Left renal cortex interstitium (tissue), 4 donors: ENCODE results near the gene POU2AF2. TPM values are rescaled to one million over a fixed set of nuclear protein-coding genes. Genes with fewer than 3 reads are reported as not detected.
"Not testable (repeated sequence)": the region's sequence is repeated elsewhere in the genome, so short reads cannot be mapped to it uniquely, and the experiment has no call there.

Experiments used
- DNase-seq, 4 donors: peaks; one replicate each; pipeline ENCODE4 v3.0.0-alpha.2; 2013; ENCODE audit warnings: low read depth in 4 of 4, low spot score in 2 of 4, missing footprints in 1 of 4
- polyA plus RNA-seq, 4 donors: library from polyadenylated mRNA; unstranded; fragments of 120-200 nt; gene quantifications; one replicate each; pipeline ENCODE4 v1.2.1, GENCODE V29; 2013; ENCODE audit not compliant: insufficient read length in 4 of 4

POU2AF2 gene
- polyA plus RNA-seq, 4 donors: not detected

- DNase-seq: no peak
Observed at GRCh38 chr11:111253630-111254029, 8.1 kb downstream of the POU2AF2 start.

- DNase-seq: no peak
Observed at GRCh38 chr11:111258046-111258445, 12.5 kb downstream of the POU2AF2 start.

GRCh38 chr11:111259896-111260295 is 14.4 kb downstream of the POU2AF2 start:
- no peak for DNase-seq

- DNase-seq: no peak
Observed at GRCh38 chr11:111260811-111261210, 15.3 kb downstream of the POU2AF2 start.

- no peak for DNase-seq
Observed at GRCh38 chr11:111264646-111265045, 19.1 kb downstream of the POU2AF2 start.

GRCh38 chr11:111265421-111265820 is 19.9 kb downstream of the POU2AF2 start:
- no peak for DNase-seq

- not testable (repeated sequence) for DNase-seq
Observed at GRCh38 chr11:111268303-111268702, 22.8 kb downstream of the POU2AF2 start.

GRCh38 chr11:111269146-111269868 is 23.8 kb downstream of the POU2AF2 start:
- DNase-seq: no peak

- DNase-seq: no peak
Observed at GRCh38 chr11:111272420-111272819, 26.9 kb downstream of the POU2AF2 start.

- DNase-seq: no peak
Observed at GRCh38 chr11:111282562-111283075, 37.1 kb downstream of the POU2AF2 start.

GRCh38 chr11:111283945-111284481 is 38.5 kb downstream of the POU2AF2 start:
- DNase-seq: no peak

- no peak for DNase-seq
Observed at GRCh38 chr11:111285189-111286091, 39.9 kb downstream of the POU2AF2 start.

- DNase-seq: no peak
Observed at GRCh38 chr11:111291764-111292163, 46.2 kb downstream of the POU2AF2 start.

GRCh38 chr11:111292408-111292807 is 46.9 kb downstream of the POU2AF2 start:
- DNase-seq: not testable (repeated sequence)

GRCh38 chr11:111296196-111296595 is 50.7 kb downstream of the POU2AF2 start:
- DNase-seq: no peak

GRCh38 chr11:111297696-111298095 is 52.2 kb downstream of the POU2AF2 start:
- no peak for DNase-seq

GRCh38 chr11:111298413-111299100 is 53.0 kb downstream of the POU2AF2 start, which contains the start of gene POU2AF3:
POU2AF3 (plus strand) TSS chr11:111298546; CDS start chr11:111298582, 36 bp downstream.
- no peak for DNase-seq

GRCh38 chr11:111299101-111300026 is 53.8 kb downstream of the POU2AF2 start:
- DNase-seq: peak in 3 of 4 donors; percentile 23 to 55 (median 42)

- no peak for DNase-seq
Observed at GRCh38 chr11:111300569-111300968, 55.0 kb downstream of the POU2AF2 start.
